BE2C (cell line): Measurements from ENCODE around the gene LHX6.

Experiments
- DNase-seq: peaks from one replicate; pipeline ENCODE4 v3.0.0-alpha.2; 2020
- H3K27me3 ChIP-seq: fragments of 250-450 bp; sonication (Bioruptor Pico); 2 replicates; pipeline ENCODE4 v1.5.1; 2020; ENCODE audit warnings: mild to moderate bottlenecking
- H3K36me3 ChIP-seq: fragments of 250-450 bp; sonication (Bioruptor Pico); 2 replicates; pipeline ENCODE4 v1.5.1; 2020; ENCODE audit warnings: mild to moderate bottlenecking
- H3K4me1 ChIP-seq: fragments of 250-450 bp; sonication (Bioruptor Pico); 2 replicates; pipeline ENCODE4 v1.5.1; 2020
- H3K4me3 ChIP-seq: 2 replicates; pipeline ENCODE4 v1.5.1; 2011; ENCODE audit warnings: low read depth, low read length
- H3K9me3 ChIP-seq: fragments of 250-450 bp; sonication (Bioruptor Pico); 2 replicates; pipeline ENCODE4 v1.5.1; 2020
- TF ChIP-seq, protein P1 (sequence below): IDR thresholded peaks from 2 replicates; pipeline ENCODE4 v1.5.1; 2012; ENCODE audit warnings: mild to moderate bottlenecking, low read depth, low read length

Gene LHX6

GRCh38 chr9:122186777-122187470, 41.8 kb downstream of the LHX6 start:
- peaks cover 10% of the 10 kb centered on the region for H3K27me3 ChIP-seq
- no peak overlapping the region for H3K4me3 ChIP-seq
- TF ChIP-seq, protein P1, sequence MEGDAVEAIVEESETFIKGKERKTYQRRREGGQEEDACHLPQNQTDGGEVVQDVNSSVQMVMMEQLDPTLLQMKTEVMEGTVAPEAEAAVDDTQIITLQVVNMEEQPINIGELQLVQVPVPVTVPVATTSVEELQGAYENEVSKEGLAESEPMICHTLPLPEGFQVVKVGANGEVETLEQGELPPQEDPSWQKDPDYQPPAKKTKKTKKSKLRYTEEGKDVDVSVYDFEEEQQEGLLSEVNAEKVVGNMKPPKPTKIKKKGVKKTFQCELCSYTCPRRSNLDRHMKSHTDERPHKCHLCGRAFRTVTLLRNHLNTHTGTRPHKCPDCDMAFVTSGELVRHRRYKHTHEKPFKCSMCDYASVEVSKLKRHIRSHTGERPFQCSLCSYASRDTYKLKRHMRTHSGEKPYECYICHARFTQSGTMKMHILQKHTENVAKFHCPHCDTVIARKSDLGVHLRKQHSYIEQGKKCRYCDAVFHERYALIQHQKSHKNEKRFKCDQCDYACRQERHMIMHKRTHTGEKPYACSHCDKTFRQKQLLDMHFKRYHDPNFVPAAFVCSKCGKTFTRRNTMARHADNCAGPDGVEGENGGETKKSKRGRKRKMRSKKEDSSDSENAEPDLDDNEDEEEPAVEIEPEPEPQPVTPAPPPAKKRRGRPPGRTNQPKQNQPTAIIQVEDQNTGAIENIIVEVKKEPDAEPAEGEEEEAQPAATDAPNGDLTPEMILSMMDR = no peak
- no peaks in the 10 kb centered on the region for H3K9me3 ChIP-seq
- H3K36me3 ChIP-seq = no peaks in the 10 kb centered on the region
- no peaks in the 10 kb centered on the region for H3K4me1 ChIP-seq
- DNase-seq = no peak

GRCh38 chr9:122186301-122186700, 42.5 kb downstream of the LHX6 start:
- Histone ChIP-seq H3K4me3 (no peak overlapping the region), H3K4me1 (no peaks in the 10 kb centered on the region), H3K27me3 (peaks cover 10% of the 10 kb centered on the region), H3K9me3 (no peaks in the 10 kb centered on the region), H3K36me3 (no peaks in the 10 kb centered on the region)
- no peak for DNase-seq
- TF ChIP-seq, protein P1 = peak; percentile 10; the same call in 1 of the 2 replicates

DNA sequence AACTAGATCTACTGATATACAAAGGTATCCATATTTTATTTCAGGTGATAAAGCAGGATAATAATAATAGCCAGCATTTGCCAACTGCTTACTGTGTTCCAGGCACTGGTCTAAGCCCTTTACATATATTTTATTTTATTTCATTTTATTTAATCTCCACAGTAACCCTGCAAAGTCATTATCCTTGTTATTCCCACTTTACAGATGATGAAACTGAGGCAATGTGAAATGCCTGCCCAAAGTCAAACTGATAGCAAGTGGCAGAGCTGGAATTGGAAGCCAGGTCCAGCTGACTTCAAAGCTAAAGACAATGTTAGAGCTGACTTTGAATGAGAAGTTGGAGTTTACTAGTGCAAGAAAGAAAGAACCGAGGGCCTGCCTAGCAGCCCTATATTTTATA, 44.2 kb downstream of the LHX6 start:
- Histone ChIP-seq H3K4me1 (no peaks in the 10 kb centered on the region), H3K4me3 (no peak overlapping the region), H3K27me3 (peaks cover 10% of the 10 kb centered on the region), H3K36me3 (no peaks in the 10 kb centered on the region), H3K9me3 (no peaks in the 10 kb centered on the region)
- TF ChIP-seq, protein P1 = no peak
- no peak for DNase-seq

DNA sequence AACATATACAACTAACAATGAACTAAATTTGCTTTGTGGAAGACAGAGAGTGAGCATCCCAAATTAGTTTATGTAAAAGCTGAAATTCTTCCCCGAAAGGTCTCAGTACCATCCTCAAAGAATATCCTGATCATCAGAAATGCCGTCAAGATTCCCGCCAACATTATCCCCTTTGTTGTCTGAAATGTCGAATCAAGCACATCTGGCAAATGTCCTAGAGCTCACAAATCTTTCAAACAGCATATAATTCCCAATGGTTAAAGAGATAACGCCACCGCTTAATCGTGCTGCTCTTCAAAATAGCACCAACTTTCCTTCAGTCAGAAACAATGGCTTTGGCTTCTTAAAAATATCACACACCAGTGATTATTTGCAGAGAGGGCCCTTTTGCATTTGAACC, 45.3 kb downstream of the LHX6 start:
- H3K27me3 ChIP-seq = peaks cover 10% of the 10 kb centered on the region
- no peaks in the 10 kb centered on the region for H3K9me3 ChIP-seq
- no peaks in the 10 kb centered on the region for H3K4me1 ChIP-seq
- no peak for DNase-seq
- H3K4me3 ChIP-seq = no peak overlapping the region
- H3K36me3 ChIP-seq = no peaks in the 10 kb centered on the region
- TF ChIP-seq, protein P1 = no peak

DNA sequence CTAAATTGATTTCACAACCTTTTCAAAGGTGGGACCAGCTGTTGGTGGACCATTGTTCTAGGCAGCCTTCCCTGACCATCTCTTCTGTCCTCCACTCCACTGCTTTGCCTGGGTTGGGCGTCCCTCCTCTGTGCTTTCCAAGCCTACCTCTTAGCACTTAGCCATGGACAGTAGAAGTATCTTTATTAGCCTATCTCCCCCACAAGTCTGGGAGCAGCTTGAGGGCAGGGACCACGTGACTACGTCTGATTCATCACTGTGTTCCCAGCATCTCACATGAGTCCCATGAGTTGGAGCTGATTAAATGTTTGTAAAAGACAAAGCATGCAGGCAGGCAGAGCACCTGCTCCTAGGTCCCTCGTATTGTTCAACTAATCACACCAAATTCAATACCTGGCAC, 48.1 kb downstream of the LHX6 start:
- no peaks in the 10 kb centered on the region for H3K9me3 ChIP-seq
- peaks cover 22% of the 10 kb centered on the region for H3K27me3 ChIP-seq
- no peaks in the 10 kb centered on the region for H3K36me3 ChIP-seq
- no peak overlapping the region for H3K4me3 ChIP-seq
- TF ChIP-seq, protein P1 = no peak
- H3K4me1 ChIP-seq = no peaks in the 10 kb centered on the region
- DNase-seq = peak; percentile 38

GRCh38 chr9:122179690-122180074, 49.1 kb downstream of the LHX6 start:
- no peak overlapping the region for H3K4me3 ChIP-seq
- no peaks in the 10 kb centered on the region for H3K9me3 ChIP-seq
- TF ChIP-seq, protein P1 = no peak
- DNase-seq = no peak
- H3K27me3 ChIP-seq = peaks cover 22% of the 10 kb centered on the region
- H3K4me1 ChIP-seq = no peaks in the 10 kb centered on the region
- H3K36me3 ChIP-seq = no peaks in the 10 kb centered on the region
